NCI-H526 treated with DMSO at 0.1 percent for 48 hours (cell line): ENCODE data around the gene CREBZF.

Experiments
- DNase-seq: peaks from one replicate; lab custom pipeline; 2025; lab: John Stamatoyannopoulos, UW

CREBZF gene, protein sequence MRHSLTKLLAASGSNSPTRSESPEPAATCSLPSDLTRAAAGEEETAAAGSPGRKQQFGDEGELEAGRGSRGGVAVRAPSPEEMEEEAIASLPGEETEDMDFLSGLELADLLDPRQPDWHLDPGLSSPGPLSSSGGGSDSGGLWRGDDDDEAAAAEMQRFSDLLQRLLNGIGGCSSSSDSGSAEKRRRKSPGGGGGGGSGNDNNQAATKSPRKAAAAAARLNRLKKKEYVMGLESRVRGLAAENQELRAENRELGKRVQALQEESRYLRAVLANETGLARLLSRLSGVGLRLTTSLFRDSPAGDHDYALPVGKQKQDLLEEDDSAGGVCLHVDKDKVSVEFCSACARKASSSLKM

DNA sequence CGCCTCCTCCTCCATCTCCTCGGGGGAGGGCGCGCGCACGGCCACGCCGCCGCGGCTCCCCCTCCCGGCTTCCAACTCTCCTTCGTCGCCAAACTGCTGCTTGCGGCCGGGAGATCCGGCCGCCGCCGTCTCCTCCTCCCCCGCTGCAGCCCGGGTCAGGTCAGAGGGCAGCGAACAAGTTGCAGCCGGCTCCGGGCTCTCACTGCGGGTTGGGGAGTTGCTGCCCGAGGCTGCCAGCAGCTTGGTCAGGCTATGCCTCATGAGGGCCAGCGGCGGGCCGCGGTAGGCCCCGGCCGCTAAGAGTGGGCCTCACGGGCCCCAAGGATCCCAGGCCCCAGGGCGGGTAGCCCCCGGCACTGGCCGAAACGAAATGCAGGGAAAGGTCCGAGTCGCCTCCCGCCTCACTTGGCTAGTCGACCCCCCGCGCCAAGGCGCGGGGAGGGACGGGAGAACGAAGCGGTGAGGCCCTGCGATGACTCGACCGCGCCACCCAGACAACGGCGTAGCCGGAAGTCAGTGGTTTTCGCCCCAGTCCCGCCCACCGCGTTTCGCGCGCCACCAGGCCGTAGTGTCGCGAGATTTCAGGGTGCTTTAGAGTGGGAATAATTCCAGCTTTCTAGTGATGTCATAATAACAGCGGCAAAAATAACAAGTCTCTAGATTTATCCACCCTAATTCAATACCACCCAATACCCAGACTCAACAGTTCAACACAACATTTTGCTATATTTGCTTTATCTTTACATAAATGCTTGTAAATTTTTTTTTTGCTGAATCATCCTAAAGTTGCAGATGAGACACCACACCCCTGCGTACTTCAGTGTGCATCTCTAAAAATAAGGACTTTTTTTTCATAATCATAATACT, at the start of gene CREBZF:
TSS of gene CREBZF (minus strand) at position 515 of the 867 bp plus-strand sequence. CDS start at position 261, 254 bp downstream.
- DNase-seq, result peak; percentile 98

DNA sequence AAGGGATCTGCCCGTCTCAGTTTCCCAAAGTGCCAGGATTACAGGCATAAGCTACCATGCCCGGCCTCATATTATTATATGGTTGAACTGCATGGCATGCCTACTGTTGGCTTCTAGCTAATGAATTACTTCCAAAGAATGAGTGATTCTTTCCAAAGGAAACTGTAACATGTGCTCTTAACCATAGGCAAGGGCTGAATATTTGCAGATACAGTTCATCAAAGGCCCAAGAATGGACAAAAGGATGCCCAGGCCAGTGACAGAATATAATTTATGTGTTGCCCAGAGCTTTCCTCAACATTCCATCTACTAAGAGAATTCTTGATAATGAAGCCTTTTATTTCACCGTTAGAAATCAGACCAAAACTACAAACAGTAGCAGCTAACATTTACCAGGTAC, 48.0 kb upstream of the CREBZF start:
- no peak for DNase-seq

DNA sequence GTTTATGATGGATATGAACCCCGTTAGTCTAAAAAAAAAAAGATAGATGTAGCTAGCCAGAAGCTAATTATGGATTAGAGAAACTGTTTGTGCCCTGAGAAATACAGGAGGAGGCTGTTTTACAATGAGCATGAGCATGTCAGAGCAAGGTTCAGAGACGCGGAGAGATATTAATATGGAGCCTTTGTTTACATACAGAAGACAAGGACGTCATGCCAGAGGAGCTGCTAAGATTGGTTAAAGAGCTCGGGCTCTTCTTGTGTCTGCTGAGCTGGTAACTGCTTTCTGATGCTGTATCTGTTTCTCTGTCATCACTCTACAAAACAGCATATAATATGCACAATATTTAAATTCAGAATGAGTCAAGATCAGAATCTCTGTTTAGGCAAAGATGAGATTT, 46.0 kb upstream of the CREBZF start:
- no peak for DNase-seq

DNA sequence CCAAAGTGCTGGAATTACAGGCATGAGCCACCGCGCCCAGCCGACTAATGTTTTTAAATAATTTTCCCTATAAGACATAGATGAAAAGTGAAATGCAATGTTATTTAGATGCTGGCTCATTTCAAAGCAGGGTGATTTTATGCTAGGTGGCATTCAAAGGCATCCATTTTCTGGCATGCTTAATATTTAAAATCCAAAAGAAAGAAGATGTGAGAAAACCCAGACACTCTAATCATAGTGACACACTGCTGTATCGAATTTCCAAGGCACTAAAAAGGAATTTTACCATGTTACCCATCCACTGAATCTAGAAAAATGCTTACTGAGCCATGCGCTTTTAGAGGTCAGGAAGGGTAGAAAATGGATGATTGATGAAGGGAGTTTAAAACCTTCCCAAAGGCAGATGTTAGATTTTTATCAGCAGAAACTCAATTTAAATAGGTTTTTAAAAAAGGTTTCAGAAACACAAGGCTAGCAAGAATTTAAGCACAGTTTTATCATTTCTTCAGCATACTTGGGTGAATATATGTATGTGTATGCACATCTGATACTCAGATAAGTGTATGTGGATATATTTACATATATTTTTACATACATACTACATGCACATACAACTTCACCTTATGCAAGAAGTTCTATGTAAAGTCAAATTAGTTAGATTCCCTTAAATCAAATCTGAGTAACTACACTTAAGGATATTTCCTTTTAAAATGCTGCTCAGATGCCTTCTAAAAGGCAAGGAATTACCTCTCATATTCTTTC, 45.2 kb upstream of the CREBZF start:
- no peak for DNase-seq

DNA sequence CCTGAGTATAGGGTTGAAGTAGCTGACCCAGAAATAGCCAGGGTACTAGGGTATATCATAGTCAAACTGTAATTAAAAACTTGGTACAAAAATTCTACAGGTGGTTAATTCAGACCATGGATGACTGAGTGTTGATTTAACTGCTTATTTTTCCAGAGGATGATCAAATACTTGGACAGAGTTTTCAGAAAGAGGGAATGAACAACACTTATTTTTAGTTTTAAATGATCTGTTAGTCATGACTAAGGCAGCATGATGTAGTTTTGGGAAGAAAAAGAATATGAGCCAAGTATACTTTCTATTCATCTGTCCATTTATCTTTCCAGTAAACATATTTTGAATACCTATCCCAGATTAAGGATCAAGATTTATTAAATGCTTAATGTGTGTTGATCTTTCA, 40.9 kb upstream of the CREBZF start:
- no peak for DNase-seq

DNA sequence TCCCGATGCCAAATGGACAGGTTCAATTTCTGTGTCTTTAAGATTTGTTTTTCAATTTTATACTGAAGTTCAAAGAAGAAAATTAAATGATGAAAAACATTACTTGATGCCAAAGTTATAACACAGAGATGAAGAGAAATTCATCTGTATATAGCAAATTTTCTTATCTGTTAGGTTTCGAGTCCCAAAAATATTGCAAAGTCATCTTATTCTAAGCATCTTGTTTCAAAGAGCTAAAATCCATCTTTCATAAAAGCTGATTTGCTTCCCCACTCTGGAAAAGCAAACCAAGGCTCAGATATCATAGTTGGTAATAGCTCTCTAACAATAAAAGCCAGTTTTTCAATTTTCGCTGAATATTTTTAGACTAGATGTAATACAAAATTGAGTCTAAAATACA, 40.0 kb upstream of the CREBZF start:
- DNase-seq, result no peak

DNA sequence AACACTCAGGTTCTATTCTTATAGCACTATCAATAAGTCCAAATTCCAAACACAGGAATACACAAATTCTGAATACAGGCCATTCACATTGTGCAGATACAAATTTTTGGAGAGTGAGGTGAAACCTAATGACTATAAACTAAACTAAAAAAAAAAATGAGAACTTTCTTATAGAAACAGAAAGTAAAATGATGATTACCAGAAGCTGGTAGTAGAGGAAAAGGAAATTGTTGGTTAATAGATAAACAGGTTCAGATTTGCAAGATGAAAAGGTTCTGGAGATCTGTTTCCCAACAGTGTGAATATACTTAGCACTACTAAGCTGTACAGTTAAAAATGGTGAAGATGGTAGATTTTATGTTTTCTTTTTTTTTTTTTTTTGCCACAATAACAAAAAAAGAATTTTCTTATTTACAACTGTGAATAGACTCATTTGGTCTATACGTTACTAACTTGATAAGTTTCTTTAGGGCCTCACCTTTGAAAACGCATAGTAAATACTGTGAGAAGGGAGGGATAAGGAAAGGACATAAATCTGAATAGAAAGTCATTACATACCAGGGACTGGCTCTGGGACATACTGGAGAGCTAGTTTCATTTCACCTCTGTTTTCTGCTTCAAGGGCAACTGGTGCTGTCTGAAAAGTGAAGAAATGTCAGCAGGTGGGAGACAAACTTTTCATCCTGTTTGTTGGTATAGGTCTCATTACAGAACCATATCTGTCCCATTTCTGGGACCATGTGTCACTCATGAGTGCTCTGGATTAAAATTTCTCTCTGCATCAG, 35.2 kb upstream of the CREBZF start:
- DNase-seq, result no peak

DNA sequence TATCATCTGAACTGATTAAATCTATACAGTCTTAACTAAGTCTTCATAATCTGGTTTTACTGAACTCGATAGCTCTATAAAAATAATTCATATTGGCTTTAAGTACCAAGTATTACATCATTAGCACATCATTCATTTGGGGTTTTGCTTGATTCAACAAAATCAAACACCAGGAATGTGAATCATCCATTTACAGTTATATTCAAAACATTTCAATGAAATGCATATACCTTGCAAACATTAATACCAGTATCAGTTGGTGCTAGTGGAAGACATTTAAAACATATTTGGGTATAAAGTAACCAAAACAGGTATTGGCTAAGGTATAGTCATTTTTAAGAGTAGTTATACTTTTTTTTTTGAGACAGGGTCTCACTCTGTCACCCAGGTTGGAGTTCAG, 33.3 kb upstream of the CREBZF start:
- no peak for DNase-seq

DNA sequence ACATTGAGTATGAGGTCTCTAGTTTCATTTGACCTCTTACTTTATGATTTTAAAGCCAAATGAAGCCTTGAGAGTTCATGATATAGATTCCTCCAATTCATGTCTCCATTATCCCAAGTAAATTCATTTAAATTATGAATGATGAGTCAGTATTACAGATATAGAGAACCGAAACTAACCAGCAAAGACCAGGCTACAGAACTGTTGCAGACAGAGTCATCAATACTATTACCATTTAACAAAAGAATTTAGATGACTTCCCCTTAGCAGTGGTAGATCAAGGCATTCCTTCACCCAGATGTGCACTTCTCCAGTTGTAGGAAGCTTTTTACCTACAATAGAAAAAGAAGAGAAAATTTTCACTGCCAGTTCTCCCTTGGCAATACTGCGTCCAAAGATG, 32.8 kb upstream of the CREBZF start:
- no peak for DNase-seq

DNA sequence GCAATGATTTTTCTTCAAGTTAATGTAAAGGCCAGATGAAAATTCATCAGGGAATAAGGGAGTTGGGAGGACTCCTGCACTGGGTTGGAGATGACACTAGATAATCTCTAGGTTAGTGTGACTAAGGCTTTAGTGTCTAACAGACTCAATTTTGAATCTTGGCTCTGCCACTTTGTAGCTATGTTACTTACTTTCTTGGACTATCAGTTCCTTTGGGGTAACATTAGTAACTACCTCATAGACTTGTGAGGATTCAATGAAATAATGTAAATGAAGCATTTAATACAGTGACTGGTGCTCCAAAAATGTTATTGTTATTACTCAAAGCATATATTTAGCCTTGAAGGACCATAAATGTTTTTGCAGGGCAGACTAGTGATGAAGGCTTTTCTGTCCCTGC, 30.6 kb upstream of the CREBZF start:
- DNase-seq, result no peak

DNA sequence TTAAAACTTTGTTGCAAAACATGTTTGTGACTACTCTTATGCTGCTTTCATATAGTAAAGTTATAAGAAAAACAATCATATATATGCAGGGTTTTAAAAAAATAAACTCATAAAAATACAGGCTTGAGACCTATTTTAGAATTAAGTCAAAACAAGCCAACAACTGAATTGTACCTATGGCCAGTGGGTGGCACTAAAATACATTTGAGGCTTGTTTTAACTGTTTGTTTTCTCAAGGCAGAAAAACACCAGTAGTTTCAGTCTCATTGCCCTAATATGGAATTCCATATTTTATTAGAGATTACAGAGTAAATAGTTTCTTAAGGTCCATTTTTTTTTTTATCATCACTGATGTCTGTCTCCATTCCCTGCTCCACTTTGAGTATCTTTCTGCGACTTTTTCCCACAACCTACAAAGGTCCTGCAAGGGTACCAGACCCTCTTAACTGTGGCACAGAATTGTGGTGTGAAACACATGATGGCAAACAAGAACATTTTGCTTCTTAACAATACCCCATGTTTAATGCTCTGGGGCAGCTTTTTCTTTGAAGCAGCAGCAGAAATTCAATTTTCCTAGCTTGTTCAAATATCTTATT, 29.6 kb upstream of the CREBZF start:
- peak; percentile 54 for DNase-seq

DNA sequence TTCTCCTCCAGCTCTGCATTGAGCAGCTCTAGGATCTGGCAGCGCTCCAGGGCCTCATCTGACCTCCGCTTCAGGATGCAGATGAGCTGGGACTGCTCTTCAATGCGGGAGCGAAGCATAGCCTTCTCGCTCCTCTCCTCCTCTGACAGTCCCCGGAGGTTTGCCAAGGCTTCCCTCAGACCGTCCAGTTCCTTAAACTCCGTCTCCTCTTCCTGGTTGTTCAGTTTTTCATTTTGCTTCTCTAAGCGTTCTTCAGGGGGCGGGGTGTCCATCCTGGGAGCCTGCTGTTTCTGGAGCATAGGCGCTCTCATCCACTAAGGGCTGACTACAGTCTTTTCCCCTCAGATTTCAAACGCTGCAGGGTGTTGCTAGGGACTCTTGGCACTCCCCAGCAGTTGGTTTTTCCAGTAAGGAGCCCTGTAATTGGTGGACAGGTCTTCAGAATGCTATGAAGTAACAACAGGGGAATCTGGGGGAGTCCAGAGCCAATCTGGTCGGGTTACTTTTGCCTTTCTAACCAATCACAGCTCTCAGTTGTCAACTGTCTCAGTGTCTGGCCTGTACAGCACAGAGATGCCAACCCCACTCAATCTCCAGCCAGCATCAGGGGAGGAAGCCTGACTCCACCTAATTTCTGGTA, 21.0 kb upstream of the CREBZF start, which contains the start of gene CCDC89:
TSS of gene CCDC89 (minus strand) at position 376 of the 640 bp plus-strand sequence. CDS start at position 311, 65 bp downstream.
- DNase-seq, result no peak

DNA sequence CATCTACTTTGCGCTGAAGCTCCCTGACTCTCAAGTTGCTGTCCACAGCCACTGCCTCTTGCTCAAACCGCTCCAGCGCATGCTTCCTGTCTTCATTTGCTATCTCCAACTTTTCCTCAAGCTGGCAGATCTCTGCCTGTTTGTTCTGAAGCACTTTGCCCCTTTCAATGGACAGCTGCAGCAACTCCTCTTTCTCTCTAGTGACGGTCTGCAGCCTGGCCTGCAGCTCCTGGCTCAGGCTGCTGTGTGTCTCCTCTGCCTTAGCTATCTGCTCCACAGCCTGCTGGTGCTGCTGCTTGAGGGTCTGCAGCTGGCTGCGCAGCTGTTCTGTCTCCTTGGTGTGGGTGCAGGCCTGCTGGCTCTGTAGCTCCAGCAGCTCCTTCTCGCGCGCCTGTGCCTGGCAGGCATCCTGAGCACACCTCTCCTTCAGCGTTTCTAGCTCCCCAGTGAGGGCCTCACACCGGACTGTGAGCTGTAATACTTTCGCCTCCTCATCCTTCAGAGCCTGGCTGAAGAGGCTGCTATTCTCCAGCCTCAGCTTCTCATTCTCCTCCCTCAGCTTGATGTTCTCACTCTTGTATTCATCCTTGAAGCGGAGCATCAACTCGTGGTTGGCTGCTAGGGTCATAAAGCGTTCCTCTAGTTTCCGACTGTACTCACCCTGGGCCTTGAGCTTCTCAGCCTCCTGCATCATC, 20.3 kb upstream of the CREBZF start:
- no peak for DNase-seq

DNA sequence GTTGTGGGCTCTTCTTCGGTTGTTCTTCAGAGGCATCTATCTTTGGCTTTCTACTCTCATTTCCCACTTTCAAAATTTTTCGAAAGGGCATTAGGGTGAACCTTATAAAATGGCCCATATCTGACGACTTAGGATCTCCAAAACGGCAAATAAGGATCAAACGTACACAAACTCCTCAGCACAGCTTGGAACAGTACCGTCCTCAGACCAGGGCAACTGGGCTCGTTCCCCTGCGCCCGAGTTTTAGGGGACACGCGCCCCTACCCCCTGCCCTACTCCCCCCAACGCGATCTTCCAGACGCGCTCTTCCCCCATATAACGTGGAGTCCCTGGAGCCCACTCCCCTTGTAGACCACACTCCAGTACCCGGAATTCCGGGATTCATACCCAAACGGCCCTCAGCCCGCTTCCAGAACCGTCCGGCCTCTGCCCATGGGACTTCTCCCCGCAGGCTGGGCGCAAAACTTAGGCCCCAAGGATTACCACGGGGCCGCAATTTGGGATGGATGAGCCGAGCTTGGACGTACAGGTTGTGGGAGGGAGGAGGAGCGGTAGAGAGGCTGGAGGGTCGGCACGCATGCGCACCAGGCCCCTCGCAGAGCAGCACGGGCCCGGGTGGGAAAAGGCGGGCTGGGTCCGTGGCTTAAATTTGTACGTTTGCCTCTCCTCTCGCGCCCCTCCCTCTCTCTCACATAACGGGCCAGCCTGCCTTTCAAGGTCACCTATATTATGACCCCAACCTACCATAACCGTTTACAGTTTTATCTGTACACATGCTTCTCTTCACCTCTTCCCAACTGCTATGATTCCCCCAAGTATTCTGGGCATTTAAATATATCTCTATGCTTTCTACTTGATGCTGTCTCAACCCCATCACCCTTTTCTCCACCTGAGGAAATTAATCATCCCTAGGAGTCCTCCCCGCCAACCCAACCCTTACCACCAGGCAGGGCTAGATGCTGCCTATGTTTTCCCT, 17.7 kb upstream of the CREBZF start:
- DNase-seq, result no peak

DNA sequence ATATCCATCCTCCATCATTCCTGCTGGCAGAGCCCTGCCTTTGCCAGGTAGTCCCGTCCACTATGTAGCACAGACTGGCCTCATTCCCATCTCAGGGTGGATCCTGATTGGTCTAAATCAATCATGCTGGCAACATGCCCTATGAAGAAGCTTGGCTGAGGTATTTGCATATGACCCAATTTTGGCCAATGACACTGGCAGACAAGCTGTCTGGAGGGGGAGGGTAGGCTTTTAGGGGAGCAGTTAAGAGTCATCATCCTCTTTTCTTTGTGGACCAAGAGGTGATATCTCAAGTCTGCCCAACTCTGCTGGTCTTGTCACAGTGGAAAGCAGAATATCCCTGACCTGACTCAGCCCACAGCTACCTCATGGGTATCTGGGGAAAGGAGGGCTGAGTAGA, 16.0 kb upstream of the CREBZF start:
- DNase-seq, result no peak

DNA sequence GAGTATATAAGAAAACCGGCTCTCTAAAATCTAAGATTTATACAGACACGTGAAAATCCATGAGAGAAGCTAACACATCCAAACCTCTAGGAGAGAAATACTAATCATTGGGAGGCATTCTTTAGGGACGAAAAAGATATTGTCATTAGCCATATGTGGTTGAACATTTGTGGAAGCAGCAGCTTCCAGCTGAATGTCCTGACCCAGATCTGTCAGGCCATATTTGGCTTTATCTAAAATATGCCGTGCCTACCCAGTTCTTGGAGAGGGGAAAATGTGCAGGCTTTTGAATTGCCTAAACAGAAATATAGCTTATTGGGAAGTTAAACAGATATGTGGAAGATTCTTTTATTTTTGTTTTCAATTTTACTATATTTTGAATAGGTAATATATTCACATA, 14.6 kb upstream of the CREBZF start:
- DNase-seq, result no peak

DNA sequence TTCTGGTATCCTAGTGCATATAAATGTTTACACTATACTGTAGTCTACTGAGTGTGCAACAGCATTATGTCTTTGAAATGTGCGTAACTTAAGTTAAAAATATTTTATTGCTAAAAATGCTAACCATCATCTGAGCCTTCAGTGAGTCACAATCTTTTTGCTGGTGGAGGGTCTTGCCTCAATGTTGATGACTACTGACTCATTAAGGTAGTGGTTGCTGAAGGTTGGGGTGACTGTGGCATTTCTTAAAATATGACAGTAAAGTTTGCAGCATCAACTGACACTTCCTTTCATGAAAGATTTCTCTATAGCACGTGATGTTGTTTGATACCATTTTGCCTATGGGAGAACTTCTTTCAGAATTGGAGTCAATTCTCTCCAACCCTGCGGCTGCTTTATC, 8.5 kb upstream of the CREBZF start:
- no peak for DNase-seq

DNA sequence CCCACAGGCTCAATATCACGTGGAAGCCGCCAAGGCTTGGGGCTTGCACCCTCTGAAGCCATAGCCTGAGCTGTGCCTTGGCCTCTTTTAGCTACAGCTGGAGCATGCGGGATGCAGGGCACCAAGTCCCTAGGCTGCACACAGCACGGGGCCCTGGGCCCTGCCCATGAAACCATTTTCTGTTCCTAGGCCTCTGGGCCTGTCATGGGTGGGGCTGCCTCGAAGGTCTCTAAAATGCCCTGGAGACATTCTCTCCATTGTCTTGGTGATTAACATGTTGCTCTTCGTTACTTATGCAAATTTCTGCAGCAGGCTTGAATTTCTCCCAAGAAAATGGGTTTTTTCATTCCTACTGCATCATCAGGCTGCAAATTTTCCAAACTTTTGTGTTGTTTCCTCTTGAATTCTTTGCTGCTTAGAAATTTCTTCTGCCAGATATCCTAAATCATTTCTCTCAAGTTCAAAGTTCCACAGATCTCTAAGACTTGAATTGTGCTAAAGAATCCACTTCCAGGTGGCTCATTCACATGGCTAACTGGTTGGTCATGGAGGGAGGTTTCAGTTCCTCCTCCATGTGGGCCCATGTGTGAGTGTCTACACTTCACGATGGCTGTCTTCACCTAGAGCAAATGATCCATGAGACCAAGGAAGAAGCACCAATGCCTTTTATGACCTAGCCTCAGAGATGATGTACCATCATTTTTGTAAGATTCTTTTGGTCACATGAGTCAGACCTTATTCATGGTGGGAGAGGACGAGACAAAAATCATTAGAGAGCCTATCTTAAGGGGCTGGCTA, 7.4 kb upstream of the CREBZF start:
- DNase-seq, result no peak
